ENCODE data around the gene IPO9.

Gene IPO9

GRCh38 chr1:201883786-201884185 is 54.8 kb downstream of the IPO9 start:
- H3K4me3 ChIP-seq (ENCODE audit: control insufficient read depth, low read depth, low read length): no peak overlapping the region
- DNase-seq (ENCODE audit: low read depth): peak; percentile 67
- no peak for TF ChIP-seq CTCF (conservative IDR thresholded peaks at IDR 0.05; ENCODE audit: control insufficient read depth, insufficient read depth, low read depth, low read length)

- no peak for DNase-seq (ENCODE audit: low read depth)
- no peak overlapping the region for H3K4me3 ChIP-seq (ENCODE audit: control insufficient read depth, low read depth, low read length)
- no peak for TF ChIP-seq CTCF (conservative IDR thresholded peaks at IDR 0.05; ENCODE audit: control insufficient read depth, insufficient read depth, low read depth, low read length)
Measured at GRCh38 chr1:201884425-201884824, 55.5 kb downstream of the IPO9 start.

GRCh38 chr1:201885531-201886075 is 56.6 kb downstream of the IPO9 start:
- no peak for TF ChIP-seq CTCF (conservative IDR thresholded peaks at IDR 0.05; ENCODE audit: control insufficient read depth, insufficient read depth, low read depth, low read length)
- peak; percentile 63 for DNase-seq (ENCODE audit: low read depth)

GRCh38 chr1:201886103-201886885 is 57.3 kb downstream of the IPO9 start:
- no peak overlapping the region for H3K4me3 ChIP-seq (ENCODE audit: control insufficient read depth, low read depth, low read length)
- no peak for TF ChIP-seq CTCF (conservative IDR thresholded peaks at IDR 0.05; ENCODE audit: control insufficient read depth, insufficient read depth, low read depth, low read length)
- peak; percentile 57 for DNase-seq (ENCODE audit: low read depth)

More at GRCh38 chr1:201885531-201886075, 56.6 kb downstream of the IPO9 start:
- no peak overlapping the region for H3K4me3 ChIP-seq (ENCODE audit: control insufficient read depth, low read depth, low read length)

- no peak for DNase-seq (ENCODE audit: low read depth)
- TF ChIP-seq CTCF (conservative IDR thresholded peaks at IDR 0.05; ENCODE audit: control insufficient read depth, insufficient read depth, low read depth, low read length): no peak
- no peak overlapping the region for H3K4me3 ChIP-seq (ENCODE audit: control insufficient read depth, low read depth, low read length)
Measured at GRCh38 chr1:201887116-201887866, 58.3 kb downstream of the IPO9 start.

- peak within 1 kb of the TSS; percentile 67 for H3K4me3 ChIP-seq (ENCODE audit: control insufficient read depth, low read depth, low read length)
- DNase-seq (ENCODE audit: low read depth): peak; percentile 29
- TF ChIP-seq CTCF (conservative IDR thresholded peaks at IDR 0.05; ENCODE audit: control insufficient read depth, insufficient read depth, low read depth, low read length): no peak
Measured at GRCh38 chr1:201888282-201889089, 59.5 kb downstream of the IPO9 start, which contains the start of gene SHISA4. TSS of gene SHISA4 (plus strand) at chr1:201888898. CDS start at chr1:201888995, 97 bp downstream.
